Stimulated activated CD8-positive, alpha-beta memory T cell treated with anti-CD3 and anti-CD28 coated beads, Interleukin-7, amount 100 ng/mL, for 4 hours (primary cell): Measurements from ENCODE around the gene CD247.

Source experiments
- DNase-seq, 2 donors: peaks; one replicate each; pipeline ENCODE4 v3.0.0-alpha.2; 2020; ENCODE audit warnings: low read depth in 2 of 2

Gene CD247

DNA sequence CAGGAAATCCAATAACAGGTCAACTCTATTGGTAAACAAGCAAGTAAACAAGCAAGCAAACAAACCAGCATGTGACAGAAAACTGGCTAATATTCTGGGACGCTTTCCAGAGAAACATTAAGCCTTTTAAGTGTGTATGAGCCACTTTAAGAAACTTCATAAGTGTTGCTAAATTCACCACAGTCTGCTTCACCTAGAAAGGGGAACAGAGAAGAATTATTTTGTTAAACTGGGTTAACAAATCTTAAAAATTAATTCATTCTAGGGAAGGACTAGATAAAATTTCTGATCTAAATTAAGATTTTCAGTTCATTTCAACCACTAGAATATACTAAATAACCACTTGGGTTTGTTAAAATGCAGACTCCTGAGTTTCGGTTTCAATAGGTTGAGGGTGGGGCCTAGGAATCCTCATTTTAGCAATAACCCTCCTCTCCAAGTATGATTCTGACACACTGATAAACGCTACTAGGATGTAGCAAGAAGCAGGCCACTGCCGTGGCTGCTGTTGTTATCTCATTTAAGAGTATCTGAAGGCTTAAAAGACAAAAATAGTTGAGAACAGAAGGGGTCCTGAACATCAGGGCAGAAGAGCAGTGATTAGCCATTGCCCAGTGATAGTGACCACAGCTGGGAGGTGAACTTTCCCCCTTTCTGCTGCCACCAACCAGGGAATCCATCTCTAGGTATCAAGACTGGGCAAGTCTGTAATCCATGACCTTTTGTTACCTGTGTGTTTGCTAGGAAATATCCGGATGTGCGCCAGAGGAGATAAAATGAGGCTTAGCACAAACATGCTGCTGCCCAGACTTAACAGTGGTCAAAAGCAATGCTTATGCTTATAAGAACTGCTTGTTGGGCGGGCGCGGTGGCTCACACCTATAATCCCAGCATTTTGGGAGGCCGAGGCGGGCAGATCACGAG is 24.0 kb upstream of the CD247 start:
- DNase-seq, result no peak

DNA sequence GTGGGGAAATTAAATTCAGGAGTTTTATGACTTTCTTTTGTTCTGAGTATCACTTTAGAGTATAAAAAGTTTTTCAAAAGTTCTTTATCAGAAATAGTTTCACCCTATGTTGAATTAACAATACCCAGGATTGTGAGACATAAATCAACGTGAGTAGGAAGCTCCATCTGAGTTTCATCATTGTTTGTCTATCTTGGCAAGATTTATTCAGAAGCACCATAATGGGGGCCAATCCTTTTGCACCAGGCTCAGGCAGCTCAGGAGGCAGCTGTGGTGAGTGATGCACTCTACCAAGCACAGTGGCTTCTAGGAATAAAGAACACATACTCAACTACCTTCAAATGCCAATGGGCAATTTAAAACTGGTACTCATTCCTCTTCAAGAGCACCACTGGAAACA is 23.3 kb upstream of the CD247 start:
- no peak for DNase-seq

DNA sequence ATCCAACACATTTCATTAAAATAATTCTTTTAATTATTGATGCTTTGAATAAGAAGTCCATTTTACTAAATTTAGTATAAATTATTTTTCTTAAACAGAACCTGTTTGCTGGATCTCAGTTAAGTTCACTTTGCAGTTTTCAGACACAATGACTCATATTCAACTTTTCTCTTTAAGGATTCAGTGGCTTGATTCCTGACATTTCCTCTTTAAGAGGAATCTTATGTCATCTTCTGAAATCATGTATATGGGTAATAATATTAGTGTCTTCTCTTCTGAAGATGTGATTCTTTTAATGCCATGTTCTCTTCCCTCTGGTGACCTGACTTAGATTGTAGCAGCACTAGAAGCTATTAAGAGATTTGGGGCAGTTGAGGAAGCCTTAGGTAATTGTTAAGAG is 22.7 kb upstream of the CD247 start:
- no peak for DNase-seq

DNA sequence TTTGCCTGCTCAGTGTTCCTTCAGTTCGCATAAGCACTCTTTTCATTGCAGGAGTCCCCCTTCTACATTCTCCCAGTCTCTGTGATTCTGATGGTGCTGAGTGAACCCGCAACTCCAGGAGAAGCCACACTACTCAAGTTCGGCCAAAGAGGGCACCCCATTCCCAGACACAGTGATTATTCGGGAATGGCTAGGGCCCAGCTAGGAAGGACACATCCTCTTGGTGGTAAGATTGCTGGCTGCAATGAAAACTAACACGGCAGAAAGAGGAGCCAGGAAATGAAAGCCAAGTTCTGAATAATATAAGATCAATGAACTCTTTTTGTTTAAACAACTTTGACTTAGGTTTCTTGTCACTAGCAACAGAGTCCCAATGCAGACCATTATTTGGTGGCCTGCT is 20.3 kb upstream of the CD247 start:
- no peak for DNase-seq

DNA sequence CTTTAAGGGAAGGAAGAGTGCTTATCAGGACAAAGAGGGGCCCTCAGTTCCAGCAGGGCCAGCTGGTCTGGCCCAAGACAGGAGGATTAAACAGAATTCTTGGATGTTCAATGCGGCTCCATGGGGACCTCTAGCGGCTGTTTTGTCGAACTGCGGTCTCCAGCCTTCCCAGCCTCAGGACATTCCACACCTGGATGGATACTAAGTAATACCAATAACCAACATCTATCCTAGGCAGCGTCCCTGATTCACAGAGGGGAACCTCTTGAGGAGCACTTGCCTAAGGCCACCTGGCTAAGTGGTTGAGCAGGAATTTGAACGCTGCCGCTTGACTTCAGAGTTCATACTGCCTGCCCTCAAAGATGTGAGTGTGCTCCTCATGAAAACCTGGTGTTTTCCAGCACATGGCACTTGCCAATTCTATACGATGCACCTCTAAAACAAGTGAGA is 15.5 kb upstream of the CD247 start:
- peak; percentile 28 to 42 for DNase-seq

DNA sequence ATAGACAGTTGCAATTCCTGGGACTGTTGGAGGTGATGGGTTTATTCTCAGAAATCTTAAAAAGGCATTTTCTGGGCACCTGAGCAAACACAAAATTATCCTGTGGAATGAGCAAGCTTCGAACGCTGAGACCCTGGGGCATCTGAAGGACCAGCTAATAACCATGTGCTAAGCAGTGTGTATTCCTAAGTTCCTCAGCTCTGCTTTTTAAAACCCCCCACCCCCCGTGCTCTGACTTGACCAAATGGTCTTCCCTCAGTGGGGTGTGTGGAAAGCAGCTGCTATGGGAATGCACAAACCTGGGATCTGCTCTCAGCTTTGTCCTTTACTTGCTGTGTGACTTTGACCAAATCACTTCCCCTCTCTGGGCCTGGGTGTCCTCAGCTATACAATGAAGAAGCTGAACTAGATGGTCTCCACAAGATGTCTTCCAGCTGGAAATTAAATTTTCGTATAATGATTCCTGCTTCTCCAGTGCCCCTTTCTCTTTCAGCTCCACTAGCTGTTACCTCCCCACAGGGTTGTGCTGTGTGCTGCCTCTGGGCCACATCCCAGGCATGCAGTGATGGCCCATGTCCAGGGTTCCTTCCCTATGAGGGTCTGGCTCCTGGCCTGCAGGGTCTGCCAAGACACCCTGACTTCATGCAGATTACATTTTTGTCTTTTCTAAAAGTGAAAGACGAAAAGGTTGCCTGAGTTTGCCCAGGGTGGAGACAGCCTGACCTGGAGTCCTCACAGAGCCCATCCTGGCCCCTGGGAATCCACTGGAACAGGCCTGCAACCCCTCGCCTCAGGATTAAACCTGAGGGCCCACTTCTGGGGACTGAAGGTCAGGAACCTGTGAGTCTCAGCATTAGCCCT is 14.9 kb upstream of the CD247 start:
- DNase-seq, result no peak

DNA sequence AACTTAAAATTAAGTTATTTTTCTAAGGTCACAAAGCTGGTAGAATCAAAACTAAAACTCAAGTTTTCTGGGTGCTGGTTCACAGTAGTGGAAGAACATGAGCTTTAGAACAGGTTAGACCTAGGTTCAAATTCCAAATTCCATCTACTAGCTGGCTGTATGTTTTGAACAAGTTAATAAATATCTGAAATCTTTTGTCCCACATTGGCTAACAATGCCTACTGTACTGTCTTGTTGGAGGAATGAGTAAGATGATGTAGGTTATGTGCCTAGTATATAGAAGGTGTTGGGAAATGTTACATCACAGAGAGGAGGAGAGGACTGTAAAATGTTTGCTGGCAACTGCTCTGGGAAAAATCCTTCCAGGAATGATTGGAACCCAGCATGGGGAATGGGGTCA is 14.0 kb upstream of the CD247 start:
- no peak for DNase-seq

DNA sequence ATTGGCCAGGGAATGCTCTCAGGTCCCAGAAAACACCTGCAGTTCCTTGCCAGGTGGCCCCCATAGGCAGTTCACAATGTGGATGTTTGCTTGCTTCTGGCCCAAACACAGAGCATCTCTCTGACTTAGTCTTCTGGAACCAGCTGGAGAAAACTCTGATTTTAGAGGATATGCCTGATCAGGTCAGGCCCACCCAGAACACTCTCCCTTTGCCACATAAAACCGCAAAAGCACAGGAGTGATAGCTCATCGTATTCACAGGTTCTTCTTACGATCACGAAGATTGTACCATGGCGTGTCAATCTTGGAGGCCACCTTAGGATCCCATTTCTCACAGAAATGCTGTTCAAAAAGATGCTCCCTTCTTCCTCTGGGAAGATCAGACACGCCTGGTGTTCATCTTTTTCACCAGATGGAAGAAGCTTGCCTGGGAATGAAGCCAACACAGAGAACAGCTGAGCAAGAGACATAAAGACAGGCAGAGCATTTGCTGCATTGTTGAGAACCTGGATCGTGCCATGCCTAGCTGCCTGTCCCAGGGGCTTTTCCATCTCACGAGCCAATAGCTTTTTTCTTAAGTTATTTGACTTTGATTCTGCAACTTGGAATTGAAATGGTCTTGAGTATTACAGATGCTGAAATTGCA is 11.6 kb upstream of the CD247 start:
- no peak for DNase-seq

DNA sequence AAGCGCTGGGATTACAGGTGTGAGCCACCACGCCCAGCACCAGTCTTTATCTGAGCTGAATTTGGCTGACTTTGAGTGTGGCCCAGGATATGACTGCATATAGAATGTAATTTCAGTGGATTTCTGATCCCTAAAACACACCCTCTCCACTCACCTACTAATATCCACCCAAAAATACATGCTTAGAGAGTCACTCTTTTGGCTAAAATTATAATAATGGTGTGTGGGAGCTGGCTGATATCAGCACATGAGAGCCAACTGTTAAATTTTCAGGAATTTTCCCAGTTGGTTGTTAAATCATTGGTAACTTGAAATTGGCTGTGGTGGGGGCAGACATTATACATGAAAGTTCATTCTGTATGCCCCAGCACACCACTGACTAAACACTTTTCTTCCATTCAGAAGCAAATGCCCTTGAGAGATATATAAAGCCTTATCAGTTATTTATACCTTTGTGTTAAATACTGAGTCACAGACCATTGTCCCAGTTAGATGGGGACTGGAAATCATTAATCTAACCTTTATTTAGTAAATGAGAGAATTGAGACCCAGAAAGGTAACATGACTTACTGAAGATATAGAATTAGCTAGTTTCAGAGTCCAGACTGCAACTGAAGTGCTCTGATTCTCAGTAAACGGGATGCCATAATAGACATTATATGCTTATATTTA is 9.9 kb upstream of the CD247 start:
- no peak for DNase-seq

DNA sequence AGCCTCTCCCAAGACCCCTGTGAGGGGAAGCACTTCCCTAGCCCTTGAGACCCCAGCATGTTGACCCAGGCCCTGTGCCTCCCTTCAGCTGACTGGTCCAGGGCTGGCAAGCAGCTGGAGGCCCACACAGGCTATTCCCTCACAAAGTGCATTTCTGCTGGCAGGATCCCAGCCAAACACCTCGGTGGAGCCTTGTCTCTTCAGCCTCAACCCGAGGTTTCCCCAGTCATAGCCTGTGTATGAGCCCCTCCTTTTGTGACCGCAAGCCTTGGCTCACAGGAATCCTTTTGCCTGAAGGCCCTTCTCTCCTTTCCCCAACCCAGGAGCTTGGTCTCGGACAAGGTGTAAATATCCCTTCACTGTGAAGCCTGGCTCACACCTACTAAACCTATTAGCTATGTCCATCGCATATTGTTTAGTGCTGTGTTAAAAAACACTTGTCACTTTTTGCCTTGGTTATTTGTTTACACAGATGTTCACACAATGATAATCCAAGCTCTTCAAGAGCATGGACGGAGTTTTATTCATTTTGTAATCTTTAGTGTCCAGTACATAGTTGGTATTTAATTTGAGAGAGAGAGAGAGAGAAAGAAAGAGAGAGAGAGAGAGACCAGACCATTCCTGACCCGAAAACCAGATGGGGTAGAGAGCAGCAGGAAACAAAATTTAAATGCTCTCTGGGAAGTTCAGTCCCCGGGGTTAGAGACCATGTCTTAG is 8.5 kb upstream of the CD247 start:
- DNase-seq, result no peak

DNA sequence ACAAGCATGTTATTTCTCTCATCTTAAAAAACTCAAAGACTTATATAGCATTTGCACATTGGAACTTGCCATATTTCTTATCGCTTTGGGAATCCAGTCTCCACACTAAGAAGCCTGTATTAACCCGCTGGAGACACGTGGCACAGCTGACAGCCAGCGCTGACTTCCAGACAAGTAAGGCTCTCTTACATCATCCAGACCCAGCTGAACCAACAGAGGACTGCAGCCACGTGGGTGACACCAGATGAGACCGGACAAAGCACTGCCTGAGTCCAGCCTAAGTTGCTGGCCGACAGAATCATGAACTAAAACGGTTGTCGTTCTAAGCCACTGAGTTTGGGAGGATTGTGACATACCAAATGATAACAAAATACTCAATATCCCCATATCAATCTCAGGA is 6.3 kb upstream of the CD247 start:
- no peak for DNase-seq

DNA sequence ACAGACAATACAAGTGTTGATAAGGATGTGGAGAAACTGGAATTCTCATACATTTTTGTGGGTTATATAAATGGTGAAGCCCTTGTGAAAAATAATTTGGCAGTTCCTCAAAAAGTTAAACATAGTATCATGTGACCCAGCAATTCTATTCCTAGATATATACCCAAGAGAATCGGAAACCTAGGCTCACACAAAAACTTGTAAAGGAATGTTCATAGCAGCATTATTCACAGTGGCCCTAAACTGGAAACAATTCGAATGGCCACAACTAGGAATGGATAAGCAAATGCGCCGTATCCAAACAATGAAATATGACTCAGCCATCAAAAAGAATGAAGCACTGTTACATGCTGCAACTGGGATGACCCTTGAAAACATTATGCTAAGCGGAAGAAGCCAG is 3.9 kb upstream of the CD247 start:
- no peak for DNase-seq

DNA sequence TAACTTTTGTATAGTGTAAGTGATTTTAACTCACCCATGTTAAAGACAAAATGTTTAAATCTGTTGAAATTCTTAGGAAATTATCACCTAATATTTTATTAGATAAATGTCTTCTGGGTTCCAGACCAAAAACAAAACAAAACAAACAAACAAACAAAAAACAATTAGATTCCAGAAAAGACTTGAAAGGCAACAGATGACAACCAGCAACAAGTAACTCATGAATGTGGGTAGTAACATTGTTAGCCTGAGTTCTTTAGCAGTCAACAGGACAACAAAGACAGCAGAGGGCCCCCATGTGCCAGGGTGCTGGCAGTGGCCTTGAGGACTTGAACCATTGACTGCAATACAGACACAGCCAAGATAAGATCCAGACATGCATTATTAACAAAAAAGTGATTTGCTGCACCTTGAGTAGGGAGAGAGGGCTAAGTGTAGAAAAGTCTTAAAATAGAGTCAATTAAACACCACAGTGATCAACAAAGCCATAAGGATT is 2.4 kb upstream of the CD247 start:
- DNase-seq, result no peak

DNA sequence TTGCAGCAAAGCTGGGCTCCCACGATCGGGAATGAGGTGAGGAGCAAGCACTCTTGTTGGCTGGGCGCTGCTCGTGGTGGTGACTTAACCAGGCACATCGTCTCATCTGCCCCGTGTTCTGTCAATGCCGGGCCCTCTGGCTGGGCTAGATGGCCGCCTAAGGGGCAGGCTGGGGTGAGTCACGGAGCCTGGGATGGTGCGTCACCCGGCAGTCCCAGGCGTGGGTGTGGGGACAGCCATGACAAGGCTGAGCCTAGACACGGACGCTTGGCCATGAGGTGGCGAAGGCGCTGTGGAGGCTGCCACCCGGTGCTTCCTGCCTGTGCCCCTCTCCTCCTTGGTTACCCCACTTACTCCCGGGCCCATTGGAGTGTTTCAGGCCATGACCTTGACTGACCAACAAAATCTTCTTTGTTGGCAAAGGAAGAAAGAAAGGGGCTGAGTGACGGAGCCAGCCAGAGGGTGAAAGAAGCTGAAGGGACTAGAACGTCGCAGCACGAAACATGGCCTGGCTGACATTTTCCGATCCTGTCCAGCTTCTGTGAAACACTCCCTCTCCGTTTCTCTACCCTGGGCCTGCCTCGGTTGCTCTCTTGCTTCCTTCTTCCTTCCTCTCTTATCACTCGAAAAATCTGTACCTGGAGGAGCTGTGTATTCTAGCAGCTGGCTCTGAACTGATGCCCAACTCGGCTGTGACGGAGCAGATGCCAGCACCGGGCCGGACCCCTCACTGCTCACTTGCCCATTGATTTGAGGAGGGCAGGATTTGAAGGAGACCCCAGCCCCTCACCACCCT is 596 bp downstream of the CD247 start:
- peak; percentile 81 to 88 for DNase-seq

DNA sequence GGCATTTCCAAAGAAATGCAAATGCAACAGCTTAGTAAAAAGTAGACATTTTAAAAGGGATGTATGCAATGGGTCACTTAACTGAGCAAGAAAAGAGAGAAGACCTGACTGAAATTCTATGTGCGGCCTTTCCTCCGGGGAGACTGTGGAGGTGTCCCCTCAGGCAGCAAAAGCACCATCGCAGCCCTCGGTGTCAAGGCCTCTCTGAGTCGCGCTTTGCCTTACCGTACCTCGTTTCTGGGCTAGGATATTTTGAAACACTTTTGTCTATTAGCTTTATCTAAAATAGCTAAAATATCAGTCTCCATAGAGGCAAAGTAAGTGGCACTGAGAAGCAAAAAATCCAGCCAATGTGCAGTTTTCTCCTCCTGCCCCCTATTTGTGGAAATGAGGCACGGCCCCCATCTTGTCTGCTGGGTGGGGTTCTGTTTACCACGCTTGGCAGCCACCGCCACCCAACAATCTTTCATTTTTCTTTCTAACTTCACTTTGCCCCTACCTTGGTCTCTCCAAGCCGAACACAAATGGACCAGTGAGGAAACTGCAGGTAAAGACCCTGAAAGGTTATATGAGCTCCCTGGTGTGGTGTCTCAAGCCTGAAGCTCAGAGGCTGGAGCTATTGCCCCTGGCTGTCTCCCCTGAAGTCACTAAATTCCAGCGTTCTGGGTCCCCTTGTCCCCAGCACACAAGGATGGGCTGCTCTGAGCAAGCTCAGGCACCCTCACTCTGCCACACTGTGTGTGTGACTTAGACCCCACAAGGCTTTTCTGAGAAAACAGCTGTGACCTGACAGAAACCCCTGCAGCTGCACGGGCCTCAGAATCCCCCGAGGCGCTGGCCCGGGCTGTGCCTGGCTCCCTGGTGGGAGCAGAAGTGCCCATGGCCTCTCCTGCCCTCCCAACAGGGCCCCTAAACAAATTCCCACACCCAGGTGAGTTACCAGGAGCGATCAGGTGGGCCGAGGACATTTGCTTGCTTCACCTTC is 1.6 kb downstream of the CD247 start:
- peak in 1 of 2 donors; percentile 34 for DNase-seq

DNA sequence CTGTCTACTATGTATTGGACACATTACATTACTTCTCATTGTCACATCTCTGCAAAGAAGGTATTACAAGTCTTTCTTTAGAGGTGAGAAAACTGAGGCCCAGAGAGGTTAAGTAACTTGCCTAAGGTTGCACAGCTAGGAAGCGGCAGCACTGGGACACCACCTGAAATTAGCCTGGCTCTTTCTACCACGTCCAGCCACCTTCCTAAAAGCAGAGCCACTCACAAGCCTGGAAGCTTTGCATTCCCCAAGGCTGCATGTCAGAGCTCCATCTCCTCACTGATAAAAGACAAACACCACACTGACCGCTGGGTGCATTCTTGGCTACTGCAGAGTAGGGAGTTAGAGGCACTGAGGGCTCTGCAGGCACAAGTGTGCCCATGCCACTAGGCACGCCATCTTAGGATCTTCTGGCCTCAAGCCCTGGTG is 2.4 kb downstream of the CD247 start:
- DNase-seq, result no peak

DNA sequence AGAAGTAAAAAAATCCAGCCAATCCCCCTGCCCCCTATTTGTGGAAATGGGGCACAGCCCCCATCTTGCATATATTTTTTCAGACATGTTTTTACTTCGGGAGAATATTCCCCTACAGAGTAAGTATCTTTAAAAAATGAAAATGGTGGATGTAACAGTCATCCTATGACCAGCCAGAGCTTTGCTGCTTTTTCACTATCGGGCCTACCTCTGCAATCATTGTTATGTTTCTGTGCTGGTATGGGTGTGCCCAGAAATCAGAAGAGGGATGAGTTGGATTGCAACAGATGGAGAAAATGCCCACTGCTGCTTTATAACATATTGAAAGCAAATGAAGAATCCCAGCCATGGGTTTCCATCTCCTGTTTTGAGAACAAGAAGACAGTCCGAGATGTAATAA is 2.9 kb downstream of the CD247 start:
- no peak for DNase-seq

DNA sequence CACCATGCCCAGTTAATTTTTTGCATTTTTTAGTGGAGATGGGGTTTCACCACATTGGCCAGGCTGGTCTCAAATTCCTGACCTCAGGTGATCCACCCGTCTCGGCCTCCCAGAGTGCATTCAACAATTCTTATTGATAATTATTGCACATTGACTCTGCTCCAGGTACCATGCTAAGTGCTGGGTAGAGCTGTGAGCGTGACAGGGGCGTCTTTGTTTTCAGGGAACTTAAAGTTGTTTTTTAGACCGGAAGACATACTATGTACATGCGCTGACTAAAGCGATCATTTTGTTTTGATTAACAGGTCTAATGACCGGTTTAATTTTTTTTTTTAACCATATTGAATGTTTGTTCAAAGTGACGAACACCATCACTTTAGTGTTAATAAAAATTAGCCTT is 4.0 kb downstream of the CD247 start:
- no peak for DNase-seq
